Omental fat pad (tissue), 4 donors: ENCODE measurements around the gene ALDH1A1. TPM values are rescaled to one million over a fixed set of nuclear protein-coding genes. Genes with fewer than 3 reads are reported as not detected.

Experiments used
- ATAC-seq: fragments of 150-250 bp; one replicate; pipeline ENCODE4 v1.9.1; 2016; ENCODE audit warnings: mild to moderate bottlenecking, moderate library complexity; ENCODE audit not compliant: low FRiP score
- DNase-seq: peaks from one replicate; pipeline ENCODE4 v3.0.0-alpha.2; 2019; ENCODE audit warnings: low spot score
- CTCF ChIP-seq, 3 donors: fragments of 450-650 bp; IDR thresholded peaks; one replicate each; pipeline ENCODE4 v1.5.1; 2016 to 2017; ENCODE audit warnings: antibody characterized with exemption in 3 of 3, mild to moderate bottlenecking in 3 of 3, moderate library complexity in 2 of 3
- total RNA-seq, 4 donors: library from RNA; depleted of rRNA; stranded (reverse); fragments of >200 nt; gene quantifications; one replicate each; pipeline ENCODE4 v1.1.0, GENCODE V29; 2016

The ALDH1A1 gene
- total RNA-seq, 4 donors from 2014 or later = 119 to 151 (median 138) TPM

GRCh38 chr9:72898784-72899733 lies 53.8 kb downstream of the ALDH1A1 start:
- no peak for TF ChIP-seq CTCF (IDR thresholded peaks at IDR 0.05)
- no peak for DNase-seq
- no peak for ATAC-seq

- DNase-seq = no peak
- no peak for TF ChIP-seq CTCF (IDR thresholded peaks at IDR 0.05)
- ATAC-seq = no peak
These were observed 54.5 kb downstream of the ALDH1A1 start for GRCh38 chr9:72898360-72898759.

GRCh38 chr9:72897069-72897649 lies 55.7 kb downstream of the ALDH1A1 start:
- ATAC-seq = no peak
- no peak for DNase-seq

GRCh38 chr9:72896439-72896838 lies 56.4 kb downstream of the ALDH1A1 start:
- no peak for TF ChIP-seq CTCF (IDR thresholded peaks at IDR 0.05)
- ATAC-seq (no peak), DNase-seq (no peak)

More at GRCh38 chr9:72897069-72897649, 55.7 kb downstream of the ALDH1A1 start:
- no peak for TF ChIP-seq CTCF (IDR thresholded peaks at IDR 0.05)

GRCh38 chr9:72895122-72895521 lies 57.7 kb downstream of the ALDH1A1 start:
- DNase-seq (no peak), ATAC-seq (no peak)
- TF ChIP-seq CTCF (IDR thresholded peaks at IDR 0.05) = no peak

GRCh38 chr9:72894342-72894741 lies 58.5 kb downstream of the ALDH1A1 start:
- TF ChIP-seq CTCF (IDR thresholded peaks at IDR 0.05) = no peak
- DNase-seq = no peak
- ATAC-seq = no peak
